ENCODE results near the gene ARSK.
"Not testable (repeated sequence)": the region's sequence is repeated elsewhere in the genome, so short reads cannot be mapped to it uniquely, and the experiment has no call there.

Gene ARSK

DNA sequence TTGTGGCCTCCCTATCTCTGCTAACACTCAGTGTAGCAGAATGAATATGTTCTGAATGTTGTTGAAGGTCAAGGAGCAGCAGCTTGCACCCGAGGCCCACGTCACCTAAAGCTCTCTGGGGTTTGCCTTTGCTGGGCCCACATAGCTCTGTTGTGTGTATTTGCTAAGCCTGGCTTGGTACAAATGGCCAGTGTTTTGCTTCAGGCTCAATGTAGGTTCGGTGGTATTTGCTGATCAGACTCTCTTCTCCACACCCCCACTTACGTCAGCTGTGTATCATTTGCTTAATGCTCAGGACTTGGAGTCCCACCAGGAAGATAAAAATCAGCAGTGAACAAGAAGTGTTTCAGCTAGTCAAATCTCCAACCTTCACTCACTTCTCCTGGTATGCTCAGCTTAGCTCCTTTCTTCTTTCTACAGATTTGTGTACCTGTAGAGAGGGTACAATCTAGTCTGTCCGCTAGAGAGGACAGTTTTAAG lies 86.9 kb downstream of the ARSK start:
- H3K4me1 Mint-ChIP-seq, result no peaks in the 10 kb centered on the region
- H3K9me3 Mint-ChIP-seq, result no peaks in the 10 kb centered on the region
- no peak overlapping the region for H3K4me3 Mint-ChIP-seq
- H3K27me3 Mint-ChIP-seq (ENCODE audit: low read depth), result peaks cover 11% of the 10 kb centered on the region
- H3K27ac Mint-ChIP-seq, result no peak overlapping the region
- H3K36me3 Mint-ChIP-seq (ENCODE audit: low read depth), result no peaks in the 10 kb centered on the region
- TF ChIP-seq, protein P1, sequence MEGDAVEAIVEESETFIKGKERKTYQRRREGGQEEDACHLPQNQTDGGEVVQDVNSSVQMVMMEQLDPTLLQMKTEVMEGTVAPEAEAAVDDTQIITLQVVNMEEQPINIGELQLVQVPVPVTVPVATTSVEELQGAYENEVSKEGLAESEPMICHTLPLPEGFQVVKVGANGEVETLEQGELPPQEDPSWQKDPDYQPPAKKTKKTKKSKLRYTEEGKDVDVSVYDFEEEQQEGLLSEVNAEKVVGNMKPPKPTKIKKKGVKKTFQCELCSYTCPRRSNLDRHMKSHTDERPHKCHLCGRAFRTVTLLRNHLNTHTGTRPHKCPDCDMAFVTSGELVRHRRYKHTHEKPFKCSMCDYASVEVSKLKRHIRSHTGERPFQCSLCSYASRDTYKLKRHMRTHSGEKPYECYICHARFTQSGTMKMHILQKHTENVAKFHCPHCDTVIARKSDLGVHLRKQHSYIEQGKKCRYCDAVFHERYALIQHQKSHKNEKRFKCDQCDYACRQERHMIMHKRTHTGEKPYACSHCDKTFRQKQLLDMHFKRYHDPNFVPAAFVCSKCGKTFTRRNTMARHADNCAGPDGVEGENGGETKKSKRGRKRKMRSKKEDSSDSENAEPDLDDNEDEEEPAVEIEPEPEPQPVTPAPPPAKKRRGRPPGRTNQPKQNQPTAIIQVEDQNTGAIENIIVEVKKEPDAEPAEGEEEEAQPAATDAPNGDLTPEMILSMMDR (IDR thresholded peaks at IDR 0.05; ENCODE audit: unreplicated experiment in 3 of 3), result no peak

DNA sequence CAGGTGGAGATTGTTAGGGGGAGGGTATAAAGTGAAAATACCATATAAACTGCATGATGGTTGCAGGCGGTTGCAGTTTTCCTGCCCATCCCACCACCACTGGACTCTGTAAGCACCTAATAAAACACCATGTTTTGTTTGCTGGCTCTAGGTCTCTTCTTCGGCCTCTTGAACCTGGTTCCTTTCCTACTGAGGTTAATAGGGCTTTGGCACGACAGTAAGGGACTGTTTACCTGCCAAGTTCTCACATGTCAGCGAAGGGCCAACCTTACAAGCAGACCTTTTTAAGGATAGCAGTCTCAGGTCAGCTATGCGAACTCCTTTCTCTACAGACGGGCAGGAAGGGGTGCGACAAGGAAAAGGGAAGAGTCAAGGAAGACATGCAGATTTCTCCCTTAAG lies 88.3 kb downstream of the ARSK start:
- Mint-ChIP-seq H3K9me3 (no peaks in the 10 kb centered on the region), H3K27ac (no peak overlapping the region), H3K36me3 (ENCODE audit: low read depth) (no peaks in the 10 kb centered on the region), H3K27me3 (ENCODE audit: low read depth) (peaks cover 11% of the 10 kb centered on the region), H3K4me3 (no peak overlapping the region), H3K4me1 (no peaks in the 10 kb centered on the region)
- TF ChIP-seq, protein P1 (IDR thresholded peaks at IDR 0.05; ENCODE audit: unreplicated experiment in 3 of 3), result no peak

DNA sequence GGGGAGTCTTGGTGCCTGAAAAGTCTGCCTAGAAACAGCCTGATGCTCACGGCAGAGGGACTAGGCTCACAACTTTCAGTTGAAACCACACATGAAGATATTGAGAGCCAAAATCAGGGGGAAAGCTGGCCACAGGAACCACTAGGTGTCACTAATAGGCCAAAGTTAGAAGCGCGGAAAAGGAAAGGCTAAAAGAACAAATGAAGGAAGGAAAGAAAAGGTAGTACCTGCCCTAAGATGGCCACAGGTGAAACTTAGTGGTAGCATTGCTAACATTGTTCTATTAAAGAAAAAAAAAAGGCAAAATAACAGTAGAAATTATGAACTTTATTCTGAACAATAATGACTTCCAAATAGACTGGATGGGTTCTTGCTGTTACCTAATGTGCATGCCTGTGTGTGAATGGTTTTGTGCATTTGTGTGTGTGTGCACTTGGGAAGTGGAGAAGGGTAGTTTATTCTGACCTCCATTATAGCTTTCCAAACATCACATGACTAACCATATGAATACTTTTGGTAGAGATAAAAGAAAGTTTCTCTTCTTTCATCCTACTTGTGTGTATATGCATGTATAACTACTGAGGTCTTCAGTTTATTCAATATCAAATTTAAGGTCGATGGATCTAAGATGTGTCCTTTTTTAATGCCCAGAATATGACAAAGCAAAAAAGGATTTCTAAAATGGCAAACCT lies 89.6 kb downstream of the ARSK start:
- Mint-ChIP-seq H3K36me3 (ENCODE audit: low read depth) (no peaks in the 10 kb centered on the region), H3K27me3 (ENCODE audit: low read depth) (peaks cover 7% of the 10 kb centered on the region), H3K27ac (peak overlapping the region in 2 of 3 experiments; percentile 4 to 13), H3K4me3 (peak overlapping the region; percentile 1 to 34 (median 9)), H3K4me1 (no peaks in the 10 kb centered on the region), H3K9me3 (no peaks in the 10 kb centered on the region)
- TF ChIP-seq, protein P1 (IDR thresholded peaks at IDR 0.05; ENCODE audit: unreplicated experiment in 3 of 3), result peak; percentile 67 to 71 (median 71)

DNA sequence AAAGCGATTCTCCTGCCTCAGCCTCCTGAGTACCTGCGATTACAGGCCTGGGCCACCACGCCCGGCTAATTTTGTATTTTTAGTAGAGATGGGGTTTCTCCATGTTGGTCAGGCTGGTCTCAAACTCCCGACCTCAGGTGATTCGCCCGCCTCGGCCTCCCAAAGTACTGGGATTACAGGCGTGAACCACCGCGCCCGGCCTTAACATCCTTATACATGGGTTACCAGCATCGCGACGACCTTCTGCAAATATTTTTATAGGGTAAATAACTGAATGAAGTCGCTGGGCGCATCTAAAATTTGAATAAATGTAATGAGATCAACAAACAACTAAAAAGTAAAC lies 91.3 kb downstream of the ARSK start:
- H3K36me3 Mint-ChIP-seq (ENCODE audit: low read depth); H3K4me1 Mint-ChIP-seq; H3K9me3 Mint-ChIP-seq; H3K27me3 Mint-ChIP-seq (ENCODE audit: low read depth): not testable (repeated sequence)
- peak overlapping the region; percentile 82 to 95 (median 94) for H3K27ac Mint-ChIP-seq
- peak overlapping the region; percentile 83 to 89 (median 86) for H3K4me3 Mint-ChIP-seq

DNA sequence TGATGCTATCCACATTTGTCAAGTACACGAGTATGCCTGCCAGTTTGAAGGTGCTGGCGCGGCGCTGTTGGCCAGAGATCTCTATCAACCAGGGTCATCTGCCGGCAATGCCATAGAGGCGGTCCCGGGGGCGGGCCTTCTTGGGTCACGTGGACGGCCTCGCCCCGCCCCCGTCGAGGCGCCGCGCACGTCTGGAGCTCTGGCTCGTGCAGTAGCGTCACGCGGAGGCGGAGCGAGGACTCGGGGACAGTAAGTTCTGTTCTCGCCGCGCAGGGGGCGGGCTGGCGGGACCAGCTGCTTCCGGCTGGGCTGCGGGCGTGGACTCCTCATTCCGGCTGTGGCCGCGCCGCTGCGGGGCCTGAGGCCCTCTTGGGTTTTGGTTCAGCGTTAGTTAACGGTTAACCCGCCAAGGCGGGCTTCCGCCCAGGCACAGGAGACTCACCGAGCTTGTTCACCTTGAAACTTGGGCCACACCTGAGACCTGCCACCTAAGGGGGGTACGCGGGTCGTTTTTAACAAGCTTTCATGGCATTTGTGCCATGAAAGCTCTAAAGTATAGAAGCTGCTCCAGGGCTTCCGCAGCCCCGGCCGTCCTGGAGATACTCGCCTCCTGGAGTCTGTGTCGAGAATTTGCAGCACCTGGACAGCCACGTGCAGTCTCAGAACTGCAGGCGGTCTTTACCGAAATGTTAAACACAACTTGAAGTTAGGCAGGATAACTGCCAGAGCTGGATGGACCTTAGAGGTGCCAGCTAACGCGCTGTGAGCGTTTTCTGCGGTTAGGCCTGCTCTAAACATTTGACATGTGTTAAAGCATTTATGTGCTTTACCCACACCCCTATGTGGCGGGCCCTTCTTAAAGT lies 91.9 kb downstream of the ARSK start, which contains the start of gene RFESD:
TSS of gene RFESD (plus strand) at position 209 of the 863 bp plus-strand sequence. CDS start 5,495 bp downstream, outside the sequence.
- Mint-ChIP-seq H3K4me1 (no peaks in the 10 kb centered on the region), H3K9me3 (no peaks in the 10 kb centered on the region)
- TF ChIP-seq, protein P1 (IDR thresholded peaks at IDR 0.05; ENCODE audit: unreplicated experiment in 3 of 3), result peak; percentile 25 to 35 (median 32)

More for the DNA sequence above, 91.9 kb downstream of the ARSK start, which contains the start of gene RFESD:
- no peaks in the 10 kb centered on the region for H3K36me3 Mint-ChIP-seq (ENCODE audit: low read depth)
- H3K4me3 Mint-ChIP-seq, result peak within 1 kb of the TSS; percentile 83 to 89 (median 86)
- H3K27me3 Mint-ChIP-seq (ENCODE audit: low read depth), result peaks cover 3% of the 10 kb centered on the region
- peak within 1 kb of the TSS; percentile 82 to 95 (median 94) for H3K27ac Mint-ChIP-seq

Measured in nephron (organoid).